ENCODE measurements around the gene S1PR2. TPM values are rescaled to one million over a fixed set of nuclear protein-coding genes. Genes with fewer than 3 reads are reported as not detected.

The S1PR2 gene
- total and polyA plus RNA-seq, 9 of the 15 experiments (the other 6 are each of a cell fraction or from before 2014, with no cell fraction given): 1.5 to 3.9 (median 2.0) TPM

- TF ChIP-seq ARNT (IDR thresholded peaks at IDR 0.05) (no peak), TFE3 (CRISPR knock-in tag; IDR thresholded peaks at IDR 0.05) (no peak), MTA1 (IDR thresholded peaks at IDR 0.05; ENCODE audit: borderline replicate concordance) (peak; percentile 41; the same call in 1 of the 2 replicates), NFE2L1 (tag; IDR thresholded peaks at IDR 0.05; ENCODE audit: borderline replicate concordance, low read depth) (no peak), ARHGAP35 (IDR thresholded peaks at IDR 0.05; ENCODE audit: partially characterized antibody) (no peak)
Measured at GRCh38 chr19:10230173-10230860, 814 bp downstream of the S1PR2 start (continued).

GRCh38 chr19:10228920-10229319 lies 2.2 kb downstream of the S1PR2 start:
- Histone ChIP-seq H3K4me2 (ENCODE audit: insufficient read depth, low read length) (no peak overlapping the region), H3K27me3 (ENCODE audit: control insufficient read depth in 2 of 2, insufficient read depth in 2 of 2, low read length in 2 of 2) (no peaks in the 10 kb centered on the region), H3K36me3 (ENCODE audit: control insufficient read depth, insufficient read depth, low read length) (peaks cover 8% of the 10 kb centered on the region; the same call in 1 of the 3 replicates), H4K20me1 (replicated peaks; ENCODE audit: control insufficient read depth, insufficient read depth, low read length) (0 out of 2 replicates have a peak, but pooled peaks cover 4% of the 10 kb centered on the region), H3K4me1 (replicated peaks in 1 of 2; ENCODE audit: control insufficient read depth in 2 of 2, insufficient read depth in 2 of 2, low read length in 2 of 2) (peaks cover 20 to 36% of the 10 kb centered on the region in 2 experiments; a peak in 4 of 5 replicates), H3K79me2 (ENCODE audit: control insufficient read depth, insufficient read depth, low read length) (peaks cover 17% of the 10 kb centered on the region), H2AFZ (ENCODE audit: low read depth, low read length) (no peak overlapping the region), H3K27ac (ENCODE audit: extremely low read depth, low read depth, low read length) (no peak overlapping the region), H3K9me1 (ENCODE audit: control insufficient read depth, insufficient read depth, low read length) (no peaks in the 10 kb centered on the region), H3K9me3 (replicated peaks; ENCODE audit: control insufficient read depth, insufficient read depth, low read depth, low read length) (no peaks in the 10 kb centered on the region), H3K9ac (ENCODE audit: insufficient read depth in 1 of 2, low read depth in 2 of 2, low read length in 2 of 2) (no peak overlapping the region), H3K4me3 (no peak overlapping the region)
- CTCF ChIA-PET (ENCODE audit: low intra/inter-chr PET ratio): interaction anchor here (0.5 to 2.0 kb wide), 3 partner anchors 22 to 160 kb away, joined by 3 to 8 read pairs (median 3); no protein-coding TSS in a partner anchor
- DNase-seq (ENCODE audit: extremely low read depth in 1 of 4, low spot score in 3 of 4) (peak; percentile 65 to 71 (median 70)), FAIRE-seq (peak; percentile 80), ATAC-seq (peak; percentile 43)
- no TSS peak for BruUV-seq (replicated peaks)
- POLR2A ChIA-PET: interaction anchor here (0.6 kb wide), 1 partner anchor 133 kb away, joined by 3 read pairs; no protein-coding TSS in a partner anchor
- 10% methylated on average over 2 of the region's 2 CpGs for WGBS (ENCODE audit: insufficient coverage, low coverage, missing lambda C conversion rate)
- intact Hi-C loops (cut with micrococcal nuclease) (loop anchor here (1.0 kb wide), 1 partner anchor 21 kb away; no protein-coding TSS in a partner anchor), in situ Hi-C loops (cut with MboI) (no loop called here)
- TF ChIP-seq TCF3 (CRISPR knock-in tag; IDR thresholded peaks at IDR 0.05) (no peak), RAD21 (CRISPR knock-in tag; conservative IDR thresholded peaks at IDR 0.05 in 1 of 2, IDR thresholded peaks at IDR 0.05 in 1 of 2) (peak; percentile 43 to 68), ZFP36 (IDR thresholded peaks at IDR 0.05; ENCODE audit: low read depth, low read length, partially characterized antibody) (peak; percentile 77), KDM2B (CRISPR knock-in tag; IDR thresholded peaks at IDR 0.05) (no peak), SMC3 (conservative IDR thresholded peaks at IDR 0.05; ENCODE audit: insufficient read depth, low read depth, low read length) (0 out of 2 replicates have a peak, but pooled peaks have one; percentile 25), YY1 (IDR thresholded peaks at IDR 0.05; ENCODE audit: borderline replicate concordance in 1 of 3, control insufficient read depth in 1 of 3, extremely low read depth in 1 of 3, insufficient read depth in 3 of 3, insufficient read length in 1 of 3, insufficient replicate concordance in 2 of 3, low read depth in 1 of 3, low read length in 2 of 3) (peak in 1 of 3 experiments; percentile 42), ZNF764 (CRISPR knock-in tag; IDR thresholded peaks at IDR 0.05; ENCODE audit: low read depth) (no peak), NCOR1 (IDR thresholded peaks at IDR 0.05) (no peak), BCOR (IDR thresholded peaks at IDR 0.05) (peak; percentile 76), PKNOX1 (IDR thresholded peaks at IDR 0.05) (peak; percentile 35; the same call in 1 of the 2 replicates)

Measured in K562 (cell line).